GM13977 (cell line): ENCODE data around the gene BTBD9.

Experiments
- DNase-seq: peaks from one replicate; pipeline ENCODE4 v3.0.0; 2012; ENCODE audit warnings: low spot score
- in situ Hi-C: fragments of 300-500 bp; cut with MboI; formaldehyde crosslinking; loops from one replicate; pipeline ENCODE4 v1.12.0; 2022; ENCODE audit warnings: low sequenced_read_pairs, low pct_unique_long_range_greater_than_20kb, mixed read lengths, inconsistent platforms; ENCODE audit not compliant: unreplicated experiment
- TF ChIP-seq, protein P1 (sequence below): IDR thresholded peaks from 2 replicates; pipeline ENCODE4 v1.5.1; 2012; ENCODE audit warnings: mild to moderate bottlenecking, control low read depth; ENCODE audit not compliant: insufficient read depth; ENCODE audit errors: extremely low read depth, missing control alignments

Gene BTBD9

DNA sequence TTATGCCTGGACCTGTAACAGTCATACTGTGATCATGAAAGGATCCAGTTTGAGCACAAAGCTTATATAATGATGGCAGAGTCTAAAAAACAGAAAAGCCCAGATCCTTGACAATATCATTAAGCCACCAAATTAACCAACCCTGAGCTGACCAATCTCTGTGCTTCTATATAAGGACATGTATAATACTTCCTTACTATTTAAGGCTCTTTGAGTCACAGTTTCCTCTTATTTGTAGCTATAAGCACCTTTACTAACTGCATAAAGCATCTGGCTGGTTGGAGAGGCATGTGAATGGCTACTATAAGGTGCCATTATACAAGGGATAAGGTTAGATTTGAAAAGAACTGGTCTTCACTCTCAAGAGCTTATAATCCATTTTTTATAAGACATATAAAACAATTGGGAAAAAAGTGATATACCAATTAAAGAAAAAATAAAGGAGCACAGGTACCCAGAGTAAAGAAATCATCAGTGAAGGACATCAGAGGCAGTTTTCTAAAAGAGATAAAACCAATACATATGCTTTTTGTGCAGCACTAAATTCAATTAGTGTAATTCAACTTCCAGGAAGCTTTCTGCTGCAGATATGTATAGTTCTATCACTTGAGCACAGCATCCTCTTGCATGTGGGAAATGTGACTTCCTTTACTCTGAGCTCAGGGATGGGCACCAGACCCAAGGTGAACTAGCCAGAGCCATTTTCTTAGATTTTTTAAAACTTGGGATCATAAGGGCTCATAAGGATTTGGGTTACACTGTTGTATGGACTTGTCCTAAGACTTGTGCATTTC, 121.0 kb downstream of the BTBD9 start:
- in situ Hi-C loops = loop anchor here (25.0 kb wide), 1 partner anchor 806 kb away; no protein-coding TSS in a partner anchor

DNA sequence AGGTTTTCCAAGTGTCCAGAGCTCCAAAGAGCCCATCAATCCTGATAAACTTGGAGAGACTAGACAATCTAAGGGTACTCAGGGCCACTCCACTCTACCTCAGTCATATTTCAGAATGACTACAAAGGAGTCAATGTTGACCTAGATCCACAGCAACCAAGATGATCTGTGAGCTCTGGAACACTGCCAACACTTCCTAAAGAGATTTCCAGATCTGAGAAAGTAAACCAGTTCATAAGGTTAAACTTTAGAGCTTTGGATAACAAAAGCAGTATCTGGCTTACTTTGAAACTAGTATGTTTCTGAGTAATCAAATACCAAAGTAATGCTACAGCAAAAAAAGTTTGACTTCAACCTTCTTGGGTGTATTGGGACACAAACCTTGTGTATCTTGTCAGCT, 122.7 kb downstream of the BTBD9 start:
- in situ Hi-C loops = loop anchor here (25.0 kb wide), 1 partner anchor 805 kb away; no protein-coding TSS in a partner anchor
- no peak for DNase-seq

More for the DNA sequence above, 121.0 kb downstream of the BTBD9 start:
- DNase-seq = no peak
- TF ChIP-seq, protein P1, sequence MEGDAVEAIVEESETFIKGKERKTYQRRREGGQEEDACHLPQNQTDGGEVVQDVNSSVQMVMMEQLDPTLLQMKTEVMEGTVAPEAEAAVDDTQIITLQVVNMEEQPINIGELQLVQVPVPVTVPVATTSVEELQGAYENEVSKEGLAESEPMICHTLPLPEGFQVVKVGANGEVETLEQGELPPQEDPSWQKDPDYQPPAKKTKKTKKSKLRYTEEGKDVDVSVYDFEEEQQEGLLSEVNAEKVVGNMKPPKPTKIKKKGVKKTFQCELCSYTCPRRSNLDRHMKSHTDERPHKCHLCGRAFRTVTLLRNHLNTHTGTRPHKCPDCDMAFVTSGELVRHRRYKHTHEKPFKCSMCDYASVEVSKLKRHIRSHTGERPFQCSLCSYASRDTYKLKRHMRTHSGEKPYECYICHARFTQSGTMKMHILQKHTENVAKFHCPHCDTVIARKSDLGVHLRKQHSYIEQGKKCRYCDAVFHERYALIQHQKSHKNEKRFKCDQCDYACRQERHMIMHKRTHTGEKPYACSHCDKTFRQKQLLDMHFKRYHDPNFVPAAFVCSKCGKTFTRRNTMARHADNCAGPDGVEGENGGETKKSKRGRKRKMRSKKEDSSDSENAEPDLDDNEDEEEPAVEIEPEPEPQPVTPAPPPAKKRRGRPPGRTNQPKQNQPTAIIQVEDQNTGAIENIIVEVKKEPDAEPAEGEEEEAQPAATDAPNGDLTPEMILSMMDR = no peak

DNA sequence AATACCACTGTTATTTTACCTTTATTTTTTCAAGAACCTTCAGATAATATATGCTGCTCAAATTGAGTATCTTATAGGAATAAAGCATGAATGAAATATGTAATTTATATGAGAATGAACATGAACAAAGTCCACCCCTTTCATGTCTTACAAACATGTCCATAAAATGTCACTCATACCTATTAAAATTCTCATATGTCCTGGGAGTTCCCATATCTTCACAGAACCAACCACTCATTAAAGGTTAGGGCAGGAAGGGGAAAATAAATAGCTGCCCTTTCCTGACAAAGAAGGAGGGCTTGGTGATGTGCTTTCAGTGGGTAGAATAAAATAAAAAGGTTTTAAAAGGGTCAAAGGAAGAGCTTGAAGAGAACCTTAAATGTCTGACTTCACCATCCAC, 125.3 kb downstream of the BTBD9 start:
- TF ChIP-seq, protein P1 = no peak
- no peak for DNase-seq
- in situ Hi-C loops = loop anchor here (25.0 kb wide), 1 partner anchor 802 kb away; no protein-coding TSS in a partner anchor

More for the DNA sequence above, 122.7 kb downstream of the BTBD9 start:
- TF ChIP-seq, protein P1 = no peak

DNA sequence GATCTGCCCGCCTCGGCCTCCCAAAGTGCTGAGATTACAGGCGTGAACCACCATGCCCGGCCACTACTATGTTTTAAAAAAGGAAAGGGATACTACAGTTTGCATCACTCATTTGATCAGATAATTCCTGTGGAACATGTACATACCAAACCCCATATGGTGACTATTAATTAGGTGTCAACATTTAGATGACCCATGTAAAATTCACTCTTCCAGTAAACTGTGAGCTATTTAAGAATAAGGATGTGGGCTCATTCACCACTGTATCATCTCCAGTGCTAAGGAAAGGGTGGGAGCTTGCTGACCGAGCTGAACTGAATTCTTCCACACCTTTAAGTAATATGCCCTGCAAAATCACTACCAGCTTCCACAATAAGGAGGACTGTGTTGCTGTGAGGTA, 127.5 kb downstream of the BTBD9 start:
- TF ChIP-seq, protein P1 = no peak
- in situ Hi-C loops = loop anchor here (25.0 kb wide), 1 partner anchor 800 kb away; no protein-coding TSS in a partner anchor
- no peak for DNase-seq

DNA sequence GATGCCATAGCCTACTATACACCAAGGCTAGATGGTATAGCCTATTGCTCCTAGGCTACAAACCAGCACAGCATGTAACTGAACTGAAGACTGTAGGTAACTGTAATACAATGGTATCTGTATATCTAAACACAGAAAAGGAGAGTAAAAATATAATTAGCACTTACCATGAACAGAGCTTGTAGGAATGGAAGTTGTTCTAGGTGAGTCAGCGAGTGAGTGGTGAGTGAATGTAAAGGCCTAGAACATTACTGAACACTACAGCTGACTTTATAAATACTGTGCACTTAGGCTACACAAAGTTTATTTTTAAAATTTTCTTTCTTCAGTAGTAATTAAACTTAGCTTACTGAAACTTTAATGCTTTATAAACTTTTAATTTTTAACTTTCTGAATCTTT, 129.5 kb downstream of the BTBD9 start:
- in situ Hi-C loops = loop anchor here (25.0 kb wide), 1 partner anchor 798 kb away; no protein-coding TSS in a partner anchor
- TF ChIP-seq, protein P1 = no peak

DNA sequence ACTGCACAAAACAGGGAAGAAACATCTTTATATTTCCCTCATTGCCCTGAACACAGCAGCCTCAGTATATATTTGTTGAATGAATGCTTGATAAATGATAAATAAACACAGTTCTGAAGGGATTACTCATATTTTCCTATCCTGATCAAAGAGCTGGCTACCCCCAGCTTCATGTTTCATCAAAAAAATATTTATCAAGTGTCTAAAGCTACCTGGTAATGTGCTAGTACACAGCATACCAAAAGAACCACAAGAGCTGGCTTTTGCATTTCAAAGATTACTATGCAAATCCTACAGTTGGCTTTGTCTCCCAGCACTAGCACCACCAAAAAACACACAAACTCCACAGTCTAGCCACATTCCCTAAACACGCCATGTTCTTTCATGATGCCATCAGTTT, 130.0 kb downstream of the BTBD9 start:
- TF ChIP-seq, protein P1 = no peak
- in situ Hi-C loops = loop anchor here (25.0 kb wide), 1 partner anchor 797 kb away; no protein-coding TSS in a partner anchor
- no peak for DNase-seq

More for the DNA sequence above, 129.5 kb downstream of the BTBD9 start:
- no peak for DNase-seq
